NOMO-1 (cell line): ENCODE results near the gene GSE1.
"Not testable (repeated sequence)": the region's sequence is repeated elsewhere in the genome, so short reads cannot be mapped to it uniquely, and the experiment has no call there.

Experiments used
- DNase-seq, 2 experiments: peaks; one replicate each; lab custom pipeline; 2025; ENCODE audit not compliant: unreplicated experiment in 2 of 2; lab: John Stamatoyannopoulos, UW

The GSE1 gene

GRCh38 chr16:85589688-85590505, 23.2 kb upstream of the GSE1 start:
- no peak for DNase-seq

GRCh38 chr16:85590506-85590832, 22.7 kb upstream of the GSE1 start:
- no peak for DNase-seq

- DNase-seq: no peak
These were observed 21.7 kb upstream of the GSE1 start for GRCh38 chr16:85591381-85591780.

- DNase-seq: not testable (repeated sequence)
These were observed 20.8 kb upstream of the GSE1 start for GRCh38 chr16:85592277-85592676.

GRCh38 chr16:85592700-85593493, 20.2 kb upstream of the GSE1 start:
- DNase-seq: no peak

- peak; percentile 44 to 62 for DNase-seq
These were observed 19.5 kb upstream of the GSE1 start for GRCh38 chr16:85593494-85594221.

- no peak for DNase-seq
These were observed 18.7 kb upstream of the GSE1 start for GRCh38 chr16:85594273-85594977.

GRCh38 chr16:85594978-85595661, 18.0 kb upstream of the GSE1 start:
- no peak for DNase-seq

GRCh38 chr16:85595812-85596502, 17.2 kb upstream of the GSE1 start:
- DNase-seq: no peak

- no peak for DNase-seq
These were observed 15.0 kb upstream of the GSE1 start for GRCh38 chr16:85598141-85598540.

GRCh38 chr16:85600078-85600477, 13.0 kb upstream of the GSE1 start:
- no peak for DNase-seq

GRCh38 chr16:85600530-85601271, 12.4 kb upstream of the GSE1 start:
- no peak for DNase-seq

GRCh38 chr16:85601272-85601639, 11.9 kb upstream of the GSE1 start:
- DNase-seq: no peak

GRCh38 chr16:85601730-85602401, 11.3 kb upstream of the GSE1 start:
- no peak for DNase-seq

GRCh38 chr16:85602402-85603202, 10.5 kb upstream of the GSE1 start:
- no peak for DNase-seq

- no peak for DNase-seq
These were observed 9.8 kb upstream of the GSE1 start for GRCh38 chr16:85603203-85603755.

- no peak for DNase-seq
These were observed 8.9 kb upstream of the GSE1 start for GRCh38 chr16:85604145-85604705.
